Ramos (cell line): ENCODE results near the gene PDGFD.

ENCODE experiments used
- in situ Hi-C: fragments of 300-500 bp; cut with MboI; formaldehyde crosslinking; loops from one replicate; pipeline ENCODE4 v1.14.3; 2022; ENCODE audit warnings: low sequenced_read_pairs; ENCODE audit not compliant: unreplicated experiment

PDGFD gene

DNA sequence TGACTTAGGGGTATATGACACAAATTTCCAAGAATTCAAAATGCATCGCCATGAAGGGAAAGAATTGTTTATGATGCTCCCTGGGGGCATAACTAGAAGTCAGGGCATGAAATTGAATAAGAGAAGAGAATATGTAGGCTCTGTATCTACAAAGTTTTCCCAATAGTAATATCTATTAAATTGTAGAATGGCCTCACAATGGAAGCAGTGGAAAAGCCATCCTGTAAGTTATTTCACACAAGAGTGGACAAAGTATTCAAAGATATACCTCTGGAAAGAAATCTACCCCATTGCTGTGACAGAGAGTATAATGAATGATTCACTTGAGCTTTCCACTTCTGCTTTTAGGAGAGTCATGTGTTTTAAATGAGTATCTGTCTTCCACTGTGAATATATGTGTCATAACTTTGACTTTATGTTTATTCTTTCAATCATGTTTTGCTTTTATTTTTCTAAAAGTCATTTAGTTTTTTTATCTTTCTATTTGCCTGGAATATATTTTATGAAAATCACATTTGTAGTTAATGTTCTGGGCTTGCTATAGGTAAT is 193.2 kb downstream of the PDGFD start:
- in situ Hi-C loops, result no loop called here

DNA sequence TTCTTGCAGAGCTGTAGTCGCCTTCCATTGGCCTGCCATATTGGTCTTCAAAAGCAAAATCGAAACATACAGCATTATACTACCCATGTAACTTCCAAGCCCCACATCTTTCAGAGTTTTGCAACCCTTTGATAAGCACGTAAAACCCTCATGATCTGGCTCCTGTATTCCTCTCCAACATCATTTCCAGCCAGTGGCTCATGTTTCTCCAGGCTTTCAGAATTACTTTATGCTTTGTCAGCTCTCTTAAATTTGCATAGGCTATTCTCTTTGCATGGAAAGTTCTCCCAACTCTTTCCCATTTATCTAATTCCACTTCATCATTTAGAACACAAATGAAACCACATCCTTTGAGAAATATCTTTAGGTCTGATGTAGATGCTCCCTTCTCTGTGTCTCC is 195.3 kb downstream of the PDGFD start:
- in situ Hi-C loops, result no loop called here

DNA sequence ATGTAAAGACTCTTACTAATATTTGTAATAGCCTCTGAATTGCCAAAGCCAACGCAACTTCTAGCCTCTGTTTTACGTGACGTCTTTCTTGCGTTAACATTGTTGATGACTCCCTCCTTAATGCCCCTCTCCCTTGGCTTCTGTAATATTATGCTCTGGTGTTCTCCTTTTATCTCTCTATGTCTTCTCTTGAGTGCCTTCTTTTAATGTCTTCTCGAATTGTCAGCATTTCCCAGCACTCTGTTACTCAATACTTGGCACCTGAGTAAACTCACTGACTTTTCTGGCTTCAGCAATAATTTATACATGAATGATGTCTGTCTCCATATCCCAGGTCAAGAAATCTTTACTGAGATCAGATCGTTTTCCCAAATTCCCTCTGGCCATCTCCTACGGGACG is 196.0 kb downstream of the PDGFD start:
- in situ Hi-C loops, result no loop called here

DNA sequence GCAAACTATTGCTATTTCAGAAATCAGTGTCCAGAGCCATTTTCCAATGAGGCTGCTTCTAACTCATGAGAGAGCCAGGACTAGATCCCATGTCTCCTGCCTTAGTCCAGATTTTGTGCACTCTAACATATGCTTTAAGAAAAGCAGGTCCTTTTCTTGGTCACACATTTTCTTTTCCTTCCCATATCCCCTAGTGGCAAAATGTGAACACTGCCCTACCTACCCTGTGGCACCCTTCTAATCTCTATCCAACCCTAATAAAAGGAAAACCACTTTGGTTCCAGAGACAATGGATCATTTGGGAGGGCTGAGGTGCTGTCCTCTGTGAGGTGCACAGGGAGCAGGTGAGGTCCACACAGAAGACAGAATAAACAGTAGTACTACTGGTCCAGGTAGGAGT is 199.6 kb downstream of the PDGFD start:
- in situ Hi-C loops, result no loop called here

DNA sequence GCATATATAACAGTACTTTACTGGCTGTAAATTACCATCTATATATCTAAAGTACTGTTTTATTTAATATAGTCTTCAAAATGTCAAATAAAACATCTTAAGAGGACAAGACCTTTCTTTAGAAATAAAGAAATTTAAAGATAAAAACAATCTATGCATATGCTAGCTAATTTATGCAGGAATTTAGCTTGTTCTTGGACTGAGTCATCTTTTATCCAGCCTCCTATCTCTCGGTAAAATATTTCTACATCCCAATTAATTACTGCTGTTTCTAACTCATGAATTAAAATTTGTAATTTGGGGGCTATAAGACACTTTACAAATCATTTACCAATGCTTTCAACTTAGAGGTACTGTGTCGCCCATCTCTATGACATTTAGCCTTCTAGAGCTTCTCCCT is 200.3 kb downstream of the PDGFD start:
- in situ Hi-C loops, result no loop called here

DNA sequence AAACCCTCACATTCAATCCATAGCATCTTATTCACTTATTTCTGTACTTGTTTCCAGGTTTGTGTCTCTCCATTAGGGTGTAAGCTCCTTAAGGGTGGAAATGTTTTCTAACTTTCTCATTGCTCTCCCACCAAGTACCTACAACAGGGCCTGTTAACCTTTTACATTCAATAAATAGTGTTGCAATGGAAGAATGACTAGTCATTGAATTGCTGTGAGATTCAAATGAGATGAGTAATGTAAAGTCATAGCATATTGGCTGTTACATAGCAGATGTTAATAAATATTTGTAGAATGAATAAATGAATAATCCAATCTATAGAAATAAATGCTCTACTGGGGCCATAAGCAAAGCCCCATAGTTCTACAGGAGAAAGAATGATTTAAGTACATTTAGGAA is 202.9 kb downstream of the PDGFD start:
- in situ Hi-C loops, result no loop called here

DNA sequence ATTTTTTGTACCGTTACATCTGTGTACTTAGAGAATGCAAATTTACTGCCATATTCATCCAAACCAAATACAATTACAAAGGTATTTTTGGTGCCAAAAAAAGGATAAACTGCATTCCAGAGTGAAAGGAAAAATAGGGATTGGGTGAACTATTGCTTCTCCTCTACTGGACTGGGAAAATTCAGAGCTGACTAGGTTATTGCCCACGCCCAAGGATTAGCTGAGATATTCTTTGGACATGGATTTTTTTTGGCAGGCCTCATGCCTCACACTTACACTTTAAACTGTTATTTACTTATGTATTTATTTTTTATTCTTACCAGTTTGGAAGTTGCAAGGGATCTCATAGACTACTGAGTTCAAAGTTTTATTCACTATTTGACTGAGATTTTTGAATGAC is 203.8 kb downstream of the PDGFD start:
- in situ Hi-C loops, result no loop called here

DNA sequence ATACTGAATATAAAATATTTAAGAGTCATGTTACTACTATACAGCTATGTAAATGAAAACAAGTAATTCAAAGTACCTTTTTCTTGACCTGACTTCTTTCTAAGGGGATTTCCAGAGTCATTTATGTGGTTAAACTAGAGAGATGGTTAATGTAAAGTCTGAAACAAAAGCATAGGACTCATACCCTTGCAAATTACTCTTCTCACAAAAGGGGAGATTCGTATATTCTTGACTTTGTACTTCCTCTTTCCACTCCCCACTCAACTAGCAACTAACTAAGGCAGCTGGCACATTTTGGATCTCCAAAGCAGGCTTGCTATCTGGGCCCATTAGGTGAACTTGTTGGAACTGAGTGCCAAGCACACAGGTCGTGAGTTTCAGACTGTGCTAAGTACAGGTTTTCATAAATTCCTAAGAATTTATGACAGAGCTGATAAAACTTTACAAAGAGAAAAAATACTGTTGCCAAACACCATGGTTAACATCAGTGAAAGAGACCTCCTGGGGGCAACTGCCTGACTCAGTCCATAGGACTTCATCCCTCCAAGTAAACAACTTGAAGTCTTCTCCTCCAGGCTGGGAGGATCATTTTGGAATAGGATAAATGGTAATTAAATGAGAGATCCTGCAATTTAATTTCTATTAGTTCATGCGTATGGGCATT is 204.5 kb downstream of the PDGFD start:
- in situ Hi-C loops, result no loop called here

DNA sequence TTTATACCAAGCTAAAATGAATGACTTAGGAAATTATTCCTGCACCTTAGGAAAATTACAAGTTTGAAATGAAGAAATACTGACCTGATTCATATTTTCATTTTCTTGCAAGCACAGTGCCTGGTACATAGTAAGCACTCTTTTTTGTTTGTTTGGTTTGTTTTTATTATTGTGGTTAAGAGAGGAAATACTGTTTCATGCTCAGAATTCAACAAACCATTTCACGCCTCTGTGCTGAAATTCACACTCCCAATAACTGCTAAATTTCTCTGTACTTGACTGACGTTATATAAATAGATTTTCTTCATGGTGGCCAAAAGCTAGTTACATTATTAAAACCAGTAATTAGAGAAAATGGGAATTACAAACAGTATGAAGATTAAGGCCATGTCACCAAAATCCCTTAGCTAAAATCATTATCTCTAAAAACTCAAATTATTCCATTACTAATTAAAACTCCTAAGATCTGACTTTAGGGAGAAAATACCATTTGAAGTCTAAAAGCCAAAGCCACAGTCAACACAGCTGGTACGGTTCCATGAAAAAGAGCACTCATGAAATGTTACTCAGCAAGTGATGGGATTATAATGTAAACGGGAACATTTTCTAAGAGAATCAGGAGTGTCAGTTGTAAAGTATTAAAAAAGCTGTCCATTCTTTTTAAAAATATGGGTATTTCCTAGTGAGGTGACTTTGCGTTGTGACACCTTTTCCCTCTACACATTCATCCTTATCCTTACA is 205.3 kb downstream of the PDGFD start:
- in situ Hi-C loops, result no loop called here

DNA sequence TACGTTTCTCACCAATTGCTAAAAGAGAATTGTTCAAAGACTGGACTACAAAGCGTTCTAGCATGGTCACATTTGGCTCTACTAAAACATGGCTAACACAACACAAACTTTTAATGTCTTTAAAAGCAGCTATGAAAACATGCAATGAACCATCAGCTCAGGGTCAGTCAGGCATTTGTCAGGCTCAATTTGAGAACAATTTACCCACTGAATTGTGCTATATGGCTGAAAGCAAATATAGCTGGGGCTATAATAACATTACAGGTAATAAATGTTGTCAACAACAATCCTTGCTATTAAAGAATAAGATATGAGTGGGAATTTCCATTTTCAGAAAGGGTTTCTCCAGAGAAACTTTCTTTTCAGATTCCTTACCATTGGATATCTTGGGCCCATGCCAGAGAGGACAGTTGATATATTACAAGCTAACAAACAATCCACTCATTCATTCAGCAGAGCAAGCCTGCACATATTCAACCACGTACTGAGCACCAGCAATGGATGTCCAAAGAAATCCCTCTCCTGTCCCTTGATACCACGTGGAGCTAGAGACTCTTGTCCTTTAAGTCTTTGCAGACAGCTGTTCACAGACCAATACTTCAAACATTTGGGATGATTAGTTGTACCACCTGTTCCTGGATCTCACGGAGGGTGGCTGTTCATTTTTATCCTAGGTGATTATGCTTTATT is 210.0 kb downstream of the PDGFD start:
- in situ Hi-C loops, result no loop called here

DNA sequence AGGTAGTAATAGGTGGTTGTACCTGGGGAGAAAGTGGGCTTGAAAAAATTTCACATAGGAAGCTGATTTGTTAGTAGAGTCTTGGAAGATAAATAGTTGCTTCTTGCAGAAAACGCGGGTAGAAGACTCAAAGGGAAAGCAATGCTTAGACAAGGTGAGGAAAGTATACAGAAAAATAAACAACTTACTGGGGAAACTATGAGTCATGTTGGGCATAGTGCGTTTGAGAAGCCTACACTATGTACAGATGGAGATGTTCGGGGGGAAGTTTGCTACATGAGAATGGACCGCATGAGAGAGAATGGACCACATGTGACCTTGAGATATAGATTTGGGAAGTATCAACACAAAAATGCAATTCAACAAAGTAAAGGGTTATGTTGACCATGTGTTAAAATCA is 214.2 kb downstream of the PDGFD start:
- in situ Hi-C loops, result no loop called here

DNA sequence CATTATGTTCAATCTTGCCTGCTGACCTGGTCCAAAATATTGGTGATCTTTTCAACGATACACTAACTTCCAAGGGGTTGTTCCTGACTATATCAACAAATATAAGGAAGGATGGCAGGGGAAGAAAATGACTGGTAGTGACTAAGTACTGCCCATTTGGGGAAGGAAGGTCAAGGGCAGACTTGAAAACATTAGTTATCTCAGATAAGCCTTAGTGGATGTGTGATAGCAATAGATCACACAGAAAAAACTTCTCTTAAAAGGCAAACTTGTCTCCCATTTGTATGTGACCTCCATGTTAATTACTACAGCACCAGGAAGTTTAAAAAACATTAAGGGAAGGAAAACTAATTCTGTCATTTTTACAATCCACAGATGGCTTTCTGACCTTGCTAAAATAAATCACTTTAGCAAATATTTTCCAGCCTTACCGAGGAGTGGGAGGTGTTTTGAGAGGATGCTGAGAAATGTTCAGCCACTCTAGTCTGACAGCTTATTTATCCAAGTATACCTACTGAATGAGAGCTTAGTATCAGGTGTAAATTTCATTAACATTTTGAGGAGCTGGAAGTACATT is 215.7 kb downstream of the PDGFD start:
- in situ Hi-C loops, result no loop called here

DNA sequence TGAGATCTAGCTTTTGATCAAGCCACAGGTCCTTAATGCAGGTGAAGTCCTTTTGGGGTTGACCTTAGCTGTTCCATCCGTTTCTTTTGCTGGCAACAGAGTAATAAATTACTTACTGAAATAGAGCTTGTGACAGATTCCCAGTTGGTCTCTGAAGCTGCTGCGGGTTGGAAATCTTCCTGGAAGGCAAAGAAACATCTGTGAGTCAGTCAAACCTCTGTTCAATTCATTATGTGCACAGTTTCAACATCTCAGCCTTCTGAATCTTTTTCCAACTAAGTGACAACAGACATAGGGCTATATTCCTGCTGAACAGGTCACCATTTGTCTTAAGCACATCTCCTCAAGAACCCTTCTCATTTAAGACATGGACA is 216.4 kb downstream of the PDGFD start:
- in situ Hi-C loops, result no loop called here

DNA sequence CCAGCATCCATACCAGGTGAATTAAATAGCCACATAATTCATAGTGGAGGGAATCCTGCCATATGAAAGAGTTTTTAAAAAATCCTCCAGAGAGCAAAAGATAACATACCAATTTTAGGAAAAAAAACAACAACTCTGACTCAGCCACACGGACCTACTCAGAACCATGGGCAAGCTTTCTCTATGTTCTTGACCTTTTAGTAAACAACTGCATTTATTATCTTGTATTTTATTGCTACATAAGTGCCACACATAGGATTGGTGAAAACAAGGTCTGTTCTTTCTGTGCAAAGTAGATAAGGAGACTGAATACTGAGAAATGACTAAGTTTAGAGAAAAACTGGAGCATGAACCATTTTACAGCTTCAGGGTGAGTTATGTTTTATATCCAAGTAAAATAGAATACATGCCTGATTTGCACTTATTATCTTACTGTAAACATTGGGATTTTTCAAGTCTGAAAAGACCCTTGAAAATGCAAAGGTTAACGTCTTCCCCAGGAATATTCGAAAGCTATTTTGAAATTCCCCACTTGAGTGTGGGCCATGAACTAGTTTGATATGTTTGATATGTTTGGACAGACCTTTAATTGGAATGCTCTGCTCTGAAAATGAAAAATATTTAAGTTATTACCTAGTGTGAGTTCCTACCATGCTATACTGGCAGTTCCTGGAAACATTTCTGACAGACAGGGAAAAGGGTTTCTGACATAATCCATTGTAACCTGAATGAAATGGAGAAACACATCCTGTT is 217.0 kb downstream of the PDGFD start:
- in situ Hi-C loops, result no loop called here

DNA sequence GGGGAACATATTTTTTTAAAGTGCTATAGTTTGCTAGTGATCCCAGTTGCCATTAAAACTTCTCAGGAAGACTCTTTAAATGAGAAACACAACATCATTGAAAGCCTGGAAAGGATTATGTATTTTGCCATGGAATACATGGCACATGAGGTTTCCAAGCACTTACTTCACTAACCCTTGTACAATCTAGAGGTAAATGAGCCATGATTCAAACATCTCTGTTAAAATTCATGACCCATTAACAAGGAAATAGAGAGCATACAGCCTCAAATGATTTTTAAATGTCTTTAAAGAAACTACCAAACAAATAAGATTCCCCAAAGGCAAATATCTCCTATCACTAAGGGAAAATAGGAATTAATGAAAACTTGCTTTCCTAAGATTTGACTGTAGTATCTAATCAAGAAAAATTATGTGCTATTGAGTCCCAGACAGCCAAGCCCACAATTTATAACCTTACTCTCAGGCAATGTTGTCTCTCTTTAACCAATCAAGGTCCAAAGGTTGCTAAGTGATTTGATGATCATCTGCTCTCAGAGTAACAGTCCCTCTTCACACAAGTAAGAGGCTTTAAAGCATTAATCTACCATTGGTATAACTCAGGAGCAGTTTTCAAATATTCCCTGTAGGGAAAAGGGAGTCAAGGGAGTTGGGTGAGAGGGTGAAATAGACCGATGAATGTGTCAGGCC is 219.6 kb downstream of the PDGFD start:
- in situ Hi-C loops, result no loop called here

DNA sequence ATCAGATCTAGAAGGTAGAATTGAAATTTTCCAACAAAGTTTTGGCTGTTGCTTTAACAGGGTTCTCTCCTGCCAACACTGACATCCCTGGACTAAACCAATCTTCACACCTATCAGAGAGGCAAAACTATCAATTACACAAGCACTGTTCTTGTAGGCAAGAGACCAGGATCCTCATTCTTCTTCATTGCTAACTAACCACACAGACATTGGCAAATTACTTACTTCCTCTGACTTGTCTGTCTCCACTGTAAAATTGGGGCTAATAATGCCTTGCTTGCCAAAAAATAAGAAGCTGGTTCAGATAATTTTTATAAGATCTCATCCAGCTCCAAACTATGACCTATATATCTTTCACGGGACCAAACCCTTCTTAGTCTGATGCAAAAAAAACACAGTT is 221.3 kb downstream of the PDGFD start:
- in situ Hi-C loops, result no loop called here

DNA sequence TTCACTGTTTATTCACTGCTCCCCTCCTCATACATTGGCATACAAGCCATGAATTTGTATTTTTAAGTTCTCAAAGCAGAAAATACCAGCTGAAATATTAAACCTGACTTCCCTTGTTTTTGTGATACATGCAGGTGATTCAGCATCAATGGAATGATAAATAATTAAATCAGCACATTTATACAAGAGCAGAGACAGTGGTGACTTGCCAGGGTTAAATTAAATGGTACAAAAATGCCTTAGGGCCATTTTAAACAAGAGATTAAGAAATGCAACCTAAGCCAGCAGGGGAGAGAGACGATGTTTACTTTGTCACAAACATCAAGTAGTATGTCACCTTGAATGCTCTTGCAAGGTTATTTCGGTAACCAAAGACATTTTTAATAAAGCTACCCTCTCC is 223.4 kb downstream of the PDGFD start:
- in situ Hi-C loops, result no loop called here

DNA sequence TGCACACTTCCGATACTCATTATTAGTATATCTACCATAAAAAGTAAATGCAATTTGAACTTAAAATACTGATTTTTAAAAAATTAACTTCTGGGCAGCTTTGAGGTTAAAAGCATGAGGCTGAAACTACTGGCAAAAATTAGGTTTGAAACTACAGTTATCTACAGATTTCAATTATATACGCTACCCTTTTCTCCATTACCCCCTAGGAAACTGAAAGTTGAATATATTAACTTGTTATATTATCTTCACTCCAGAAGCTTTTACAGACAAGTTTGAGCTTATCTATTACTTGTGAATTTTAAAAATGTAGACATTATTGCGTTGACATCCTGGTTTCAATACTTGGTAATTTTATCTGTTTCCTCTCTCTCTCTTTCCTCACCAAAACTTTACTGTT is 224.3 kb downstream of the PDGFD start:
- in situ Hi-C loops, result no loop called here

DNA sequence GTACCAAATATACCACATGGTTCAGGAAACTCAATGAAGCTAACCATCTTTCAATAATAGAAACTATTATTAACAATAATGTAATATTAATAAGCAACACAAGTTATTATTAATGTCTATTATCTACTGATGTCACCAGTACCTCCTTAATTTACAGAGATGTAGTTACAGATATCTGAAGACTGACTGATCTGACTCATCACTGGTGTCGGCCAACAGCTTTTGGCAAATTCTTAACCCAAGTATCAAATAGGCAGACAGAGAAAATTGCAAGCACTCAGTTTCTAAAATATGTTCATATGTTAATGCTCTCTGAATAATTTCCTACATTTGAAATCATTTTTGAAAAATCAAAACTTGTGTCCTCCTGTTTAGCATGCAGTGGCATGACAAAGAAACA is 227.9 kb downstream of the PDGFD start:
- in situ Hi-C loops, result no loop called here

DNA sequence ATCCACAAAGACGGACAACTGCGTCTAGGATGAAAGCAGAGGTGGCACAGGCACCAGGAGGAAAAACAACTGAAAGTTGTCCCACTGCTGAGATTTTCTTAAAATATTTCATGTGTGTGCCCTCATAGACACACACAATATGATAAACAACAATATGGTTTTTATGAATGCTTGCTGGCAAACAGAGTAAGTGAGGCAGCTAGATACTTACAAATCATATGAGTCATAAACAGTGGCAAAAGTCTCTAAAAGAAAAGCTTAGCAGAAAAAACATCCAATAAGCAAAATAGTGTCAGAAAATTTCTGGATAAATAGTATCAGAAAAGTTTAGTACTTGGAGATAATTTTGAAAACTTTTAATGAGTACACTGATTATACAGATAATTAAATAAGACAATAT is 228.7 kb downstream of the PDGFD start:
- in situ Hi-C loops, result no loop called here
